PFSK-1 (cell line): ENCODE measurements around the gene CMYA5.

ENCODE experiments used
- FOXP2 ChIP-seq: optimal IDR thresholded peaks from 2 replicates; pipeline ENCODE3; 2011; ENCODE audit warnings: borderline replicate concordance, control low read depth, inconsistent platforms; ENCODE audit not compliant: insufficient read depth; ENCODE audit errors: extremely low read length, extremely low read depth
- POLR2AphosphoS5 ChIP-seq: IDR thresholded peaks from 2 replicates; pipeline ENCODE4 v1.6.1; 2012; ENCODE audit warnings: low read depth, mild to moderate bottlenecking, control low read depth, low read length, moderate library complexity
- TAF1 ChIP-seq: IDR thresholded peaks from 2 replicates; pipeline ENCODE4 v1.6.1; 2012; ENCODE audit warnings: low read length, control low read depth, borderline replicate concordance; ENCODE audit not compliant: insufficient read depth

GRCh38 chr5:79800979-79801827 is 111.6 kb downstream of the CMYA5 start:
- no peak for TF ChIP-seq POLR2AphosphoS5
- no peak for TF ChIP-seq FOXP2
- no peak for TF ChIP-seq TAF1
